Type B pancreatic cell (in vitro differentiated cells): ENCODE measurements around the gene CHD6. TPM values are rescaled to one million over a fixed set of nuclear protein-coding genes. Genes with fewer than 3 reads are reported as not detected.

Experiments
- DNase-seq: peaks from one replicate; pipeline ENCODE4 v3.0.0; 2021; ENCODE audit warnings: mixed read lengths; ENCODE audit not compliant: unreplicated experiment; ENCODE audit errors: extremely low spot score
- H3K27ac Mint-ChIP-seq: 2 replicates; pipeline ENCODE4 v1.8.0; 2021; ENCODE audit warnings: mild to moderate bottlenecking, mixed read lengths
- H3K27me3 Mint-ChIP-seq: 2 replicates; pipeline ENCODE4 v1.8.0; 2021; ENCODE audit warnings: mixed read lengths
- H3K36me3 Mint-ChIP-seq: 2 replicates; pipeline ENCODE4 v1.8.0; 2021; ENCODE audit warnings: mixed read lengths
- H3K4me1 Mint-ChIP-seq: one replicate; pipeline ENCODE4 v1.8.0; 2021; ENCODE audit warnings: mixed read lengths; ENCODE audit not compliant: unreplicated experiment
- H3K4me3 Mint-ChIP-seq: 2 replicates; pipeline ENCODE4 v1.8.0; 2021; ENCODE audit warnings: mild to moderate bottlenecking, mixed read lengths
- H3K9me3 Mint-ChIP-seq: 2 replicates; pipeline ENCODE4 v1.8.0; 2021; ENCODE audit warnings: mixed read lengths
- CTCF ChIP-seq: fragments of 200-600 bp; sonication (generic); conservative IDR thresholded peaks from 2 replicates; pipeline ENCODE4 v1.5.0; 2021; ENCODE audit warnings: antibody characterized with exemption, mild to moderate bottlenecking
- total RNA-seq: library from RNA; stranded (reverse); gene quantifications from 2 replicates; pipeline ENCODE4 v1.2.1, GENCODE V29; 2021; ENCODE audit warnings: low replicate concordance

Gene CHD6
- total RNA-seq, 1 donor from 2014 or later = 72.6 TPM

GRCh38 chr20:41627611-41628244 lies 9.6 kb upstream of the CHD6 start:
- no peak for DNase-seq
- H3K9me3 Mint-ChIP-seq = no peaks in the 10 kb centered on the region
- H3K27ac Mint-ChIP-seq = no peak overlapping the region
- H3K4me1 Mint-ChIP-seq = no peaks in the 10 kb centered on the region
- H3K36me3 Mint-ChIP-seq = no peaks in the 10 kb centered on the region
- peaks cover 3% of the 10 kb centered on the region for H3K27me3 Mint-ChIP-seq
- H3K4me3 Mint-ChIP-seq = no peak overlapping the region
- no peak for TF ChIP-seq CTCF

GRCh38 chr20:41627001-41627495 lies 8.9 kb upstream of the CHD6 start:
- no peak overlapping the region for H3K27ac Mint-ChIP-seq
- no peak for DNase-seq
- no peak for TF ChIP-seq CTCF
- H3K4me1 Mint-ChIP-seq = no peaks in the 10 kb centered on the region
- peaks cover 4% of the 10 kb centered on the region for H3K9me3 Mint-ChIP-seq
- H3K27me3 Mint-ChIP-seq = peaks cover 7% of the 10 kb centered on the region
- H3K36me3 Mint-ChIP-seq = no peaks in the 10 kb centered on the region
- no peak overlapping the region for H3K4me3 Mint-ChIP-seq

- H3K27me3 Mint-ChIP-seq = peaks cover 21% of the 10 kb centered on the region
- peaks cover 10% of the 10 kb centered on the region for H3K4me1 Mint-ChIP-seq
- TF ChIP-seq CTCF = no peak
- H3K36me3 Mint-ChIP-seq = no peaks in the 10 kb centered on the region
- H3K9me3 Mint-ChIP-seq = peaks cover 4% of the 10 kb centered on the region
- no peak overlapping the region for H3K27ac Mint-ChIP-seq
- H3K4me3 Mint-ChIP-seq = no peak overlapping the region
- DNase-seq = no peak
These were observed 5.6 kb upstream of the CHD6 start for GRCh38 chr20:41623625-41624375.

GRCh38 chr20:41622584-41622983 lies 4.4 kb upstream of the CHD6 start:
- no peaks in the 10 kb centered on the region for H3K36me3 Mint-ChIP-seq
- H3K9me3 Mint-ChIP-seq = peaks cover 4% of the 10 kb centered on the region
- H3K4me1 Mint-ChIP-seq = peaks cover 10% of the 10 kb centered on the region

GRCh38 chr20:41621971-41622370 lies 3.8 kb upstream of the CHD6 start:
- no peak for TF ChIP-seq CTCF
- Mint-ChIP-seq H3K4me1 (peaks cover 15% of the 10 kb centered on the region), H3K27ac (no peak overlapping the region), H3K36me3 (no peaks in the 10 kb centered on the region), H3K9me3 (peaks cover 4% of the 10 kb centered on the region), H3K27me3 (peaks cover 18% of the 10 kb centered on the region), H3K4me3 (no peak overlapping the region)
- no peak for DNase-seq

More at GRCh38 chr20:41622584-41622983, 4.4 kb upstream of the CHD6 start:
- peaks cover 18% of the 10 kb centered on the region for H3K27me3 Mint-ChIP-seq
- DNase-seq = no peak
- TF ChIP-seq CTCF = no peak
- no peak overlapping the region for H3K4me3 Mint-ChIP-seq
- H3K27ac Mint-ChIP-seq = no peak overlapping the region
